Peyer's patch (tissue), 4 donors: ENCODE results near the gene P2RY12. TPM values are rescaled to one million over a fixed set of nuclear protein-coding genes. Genes with fewer than 3 reads are reported as not detected.

Experiments
- DNase-seq, 3 donors: peaks; one replicate each; pipeline ENCODE4 v3.0.0-alpha.2; 2017 to 2019
- H3K27ac ChIP-seq, 4 donors: fragments of 200-600 bp; sonication (generic); one replicate each; pipeline ENCODE4 v1.5.1; 2016 to 2019
- H3K27me3 ChIP-seq, 2 donors: fragments of 200-600 bp; sonication (generic); one replicate each; pipeline ENCODE4 v1.5.1; 2019
- H3K36me3 ChIP-seq, 3 donors: fragments of 200-600 bp; sonication (generic); one replicate each; pipeline ENCODE4 v1.5.1; 2016 to 2019
- H3K4me1 ChIP-seq, 4 donors: fragments of 200-600 bp; sonication (generic); one replicate each; pipeline ENCODE4 v1.5.1; 2016 to 2019
- H3K4me3 ChIP-seq, 4 donors: fragments of 200-600 bp; sonication (generic); 1 replicate in 3 of 4; 2 replicates in 1 of 4; pipeline ENCODE4 v1.5.1; 2016 to 2019; ENCODE audit warnings: mild to moderate bottlenecking in 1 of 4
- H3K9me3 ChIP-seq, 4 donors: fragments of 200-600 bp; sonication (generic); one replicate each; pipeline ENCODE4 v1.5.1; 2016 to 2019; ENCODE audit warnings: mild to moderate bottlenecking in 1 of 4
- POLR2A ChIP-seq, 2 donors: fragments of 450-650 bp; IDR thresholded peaks; one replicate each; pipeline ENCODE4 v1.5.1; 2017; ENCODE audit warnings: antibody characterized with exemption in 2 of 2, mild to moderate bottlenecking in 2 of 2, moderate library complexity in 2 of 2
- total RNA-seq, 4 donors: library from RNA; depleted of rRNA; stranded (reverse); fragments of >200 nt; gene quantifications; one replicate each; pipeline ENCODE4 v1.1.0, GENCODE V29; 2016
- TF ChIP-seq, protein P1 (sequence below), 6 experiments: fragments of 450-650 bp in 4 of 6; fragments of 200-600 bp in 2 of 6; sonication (generic) in 1 of 6; IDR thresholded peaks; one replicate each; pipeline ENCODE4 v1.5.1; 2017 to 2019; ENCODE audit warnings: antibody characterized with exemption in 6 of 6, mild to moderate bottlenecking in 3 of 6, moderate library complexity in 1 of 6

Gene P2RY12
- total RNA-seq, 4 donors from 2014 or later, result 1.7 to 3.3 TPM; not detected in 2

DNA sequence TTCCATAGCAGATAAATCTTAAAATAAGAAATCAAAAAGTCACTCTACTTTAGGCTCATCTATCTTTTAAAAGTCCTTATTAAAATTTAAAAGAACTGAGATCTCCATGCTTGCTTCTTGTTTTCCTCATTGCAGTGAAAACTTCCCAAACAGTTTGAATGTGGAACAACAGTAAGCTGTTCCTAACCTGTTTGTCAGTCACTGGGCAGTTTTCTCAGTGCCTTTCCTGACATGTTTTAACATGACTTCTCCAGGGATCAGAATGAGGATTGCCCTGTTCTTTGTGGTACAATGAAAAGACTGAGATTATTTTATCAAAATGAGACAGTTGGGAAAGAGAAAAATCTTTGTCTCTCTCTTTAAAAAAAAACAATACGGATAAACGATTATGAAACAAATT is 68.7 kb downstream of the P2RY12 start:
- no peaks in the 10 kb centered on the region for H3K4me1 ChIP-seq
- H3K4me3 ChIP-seq, result no peak overlapping the region
- no peaks in the 10 kb centered on the region for H3K27me3 ChIP-seq
- H3K36me3 ChIP-seq, result no peaks in the 10 kb centered on the region
- no peaks in the 10 kb centered on the region for H3K9me3 ChIP-seq
- no peak for DNase-seq
- H3K27ac ChIP-seq, result no peak overlapping the region
- TF ChIP-seq POLR2A (IDR thresholded peaks at IDR 0.05), result no peak
- TF ChIP-seq, protein P1, sequence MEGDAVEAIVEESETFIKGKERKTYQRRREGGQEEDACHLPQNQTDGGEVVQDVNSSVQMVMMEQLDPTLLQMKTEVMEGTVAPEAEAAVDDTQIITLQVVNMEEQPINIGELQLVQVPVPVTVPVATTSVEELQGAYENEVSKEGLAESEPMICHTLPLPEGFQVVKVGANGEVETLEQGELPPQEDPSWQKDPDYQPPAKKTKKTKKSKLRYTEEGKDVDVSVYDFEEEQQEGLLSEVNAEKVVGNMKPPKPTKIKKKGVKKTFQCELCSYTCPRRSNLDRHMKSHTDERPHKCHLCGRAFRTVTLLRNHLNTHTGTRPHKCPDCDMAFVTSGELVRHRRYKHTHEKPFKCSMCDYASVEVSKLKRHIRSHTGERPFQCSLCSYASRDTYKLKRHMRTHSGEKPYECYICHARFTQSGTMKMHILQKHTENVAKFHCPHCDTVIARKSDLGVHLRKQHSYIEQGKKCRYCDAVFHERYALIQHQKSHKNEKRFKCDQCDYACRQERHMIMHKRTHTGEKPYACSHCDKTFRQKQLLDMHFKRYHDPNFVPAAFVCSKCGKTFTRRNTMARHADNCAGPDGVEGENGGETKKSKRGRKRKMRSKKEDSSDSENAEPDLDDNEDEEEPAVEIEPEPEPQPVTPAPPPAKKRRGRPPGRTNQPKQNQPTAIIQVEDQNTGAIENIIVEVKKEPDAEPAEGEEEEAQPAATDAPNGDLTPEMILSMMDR (IDR thresholded peaks at IDR 0.05), result no peak

DNA sequence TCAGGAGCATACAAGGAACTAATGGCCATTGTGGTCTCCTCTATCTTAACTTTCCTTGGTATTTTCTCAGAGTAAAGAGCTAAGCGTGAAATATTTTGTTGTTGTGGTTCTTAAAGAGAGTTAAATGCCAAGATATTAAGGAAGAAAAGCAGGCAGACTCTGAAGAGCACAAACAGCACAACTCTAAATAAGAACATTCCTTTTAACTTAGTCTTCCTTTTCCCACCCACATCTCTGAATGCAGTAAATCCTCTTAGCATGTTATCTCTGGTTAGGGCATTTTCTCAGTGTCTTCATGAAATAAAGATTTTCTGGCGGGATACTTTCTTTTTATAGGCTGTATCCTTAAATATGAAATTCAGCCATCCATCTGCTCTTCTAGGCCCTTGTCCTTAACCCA is 69.4 kb downstream of the P2RY12 start:
- no peak for DNase-seq
- Histone ChIP-seq H3K36me3 (no peaks in the 10 kb centered on the region), H3K4me1 (no peaks in the 10 kb centered on the region), H3K27me3 (no peaks in the 10 kb centered on the region), H3K27ac (no peak overlapping the region), H3K4me3 (no peak overlapping the region), H3K9me3 (no peaks in the 10 kb centered on the region)
- TF ChIP-seq, protein P1 (IDR thresholded peaks at IDR 0.05), result no peak
- TF ChIP-seq POLR2A (IDR thresholded peaks at IDR 0.05), result no peak

DNA sequence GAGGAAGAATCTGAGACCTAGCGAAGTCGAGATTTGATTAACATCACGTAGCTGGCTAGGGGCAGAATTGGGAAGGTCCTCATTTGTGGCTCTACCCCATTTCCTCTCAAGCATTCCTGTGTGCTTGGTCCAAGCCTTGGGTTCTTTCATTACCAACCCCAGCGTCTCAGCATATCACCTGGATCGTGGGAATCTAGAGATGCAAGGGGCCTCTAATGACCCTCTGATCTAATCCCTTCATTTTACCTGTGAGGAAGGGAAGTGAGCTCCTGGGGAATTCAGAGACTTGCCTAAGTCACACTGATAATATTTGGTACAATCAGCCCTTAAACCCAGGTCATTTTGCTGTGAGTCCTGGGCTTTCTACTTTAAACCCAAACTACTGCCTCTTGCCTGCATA is 70.0 kb downstream of the P2RY12 start:
- H3K9me3 ChIP-seq, result no peaks in the 10 kb centered on the region
- TF ChIP-seq, protein P1 (IDR thresholded peaks at IDR 0.05), result no peak
- TF ChIP-seq POLR2A (IDR thresholded peaks at IDR 0.05), result no peak
- H3K27ac ChIP-seq, result no peak overlapping the region
- no peaks in the 10 kb centered on the region for H3K36me3 ChIP-seq
- H3K27me3 ChIP-seq, result no peaks in the 10 kb centered on the region
- no peaks in the 10 kb centered on the region for H3K4me1 ChIP-seq
- no peak for DNase-seq
- H3K4me3 ChIP-seq, result no peak overlapping the region

DNA sequence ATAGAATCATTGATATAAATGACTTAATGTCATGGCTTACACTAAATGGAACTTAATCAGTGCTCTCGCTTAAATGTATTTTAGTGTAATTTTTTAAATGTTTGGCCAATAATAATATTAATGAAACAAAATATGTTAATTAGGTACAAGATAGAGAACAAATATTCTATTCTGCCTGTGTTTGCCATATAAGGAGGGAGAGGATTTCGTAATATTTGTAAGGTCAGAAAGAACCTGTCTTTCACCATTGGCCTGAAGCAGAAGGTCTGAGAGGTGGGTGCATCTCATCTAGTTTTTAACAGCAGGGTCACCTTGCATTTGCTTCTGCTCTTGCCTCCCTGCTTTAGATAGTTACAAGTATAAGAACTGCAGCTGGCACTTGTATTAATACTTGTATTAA is 70.4 kb downstream of the P2RY12 start:
- Histone ChIP-seq H3K27ac (no peak overlapping the region), H3K27me3 (no peaks in the 10 kb centered on the region), H3K4me1 (no peaks in the 10 kb centered on the region), H3K4me3 (no peak overlapping the region), H3K36me3 (no peaks in the 10 kb centered on the region), H3K9me3 (no peaks in the 10 kb centered on the region)
- TF ChIP-seq, protein P1 (IDR thresholded peaks at IDR 0.05), result no peak
- TF ChIP-seq POLR2A (IDR thresholded peaks at IDR 0.05), result no peak
- DNase-seq, result no peak

DNA sequence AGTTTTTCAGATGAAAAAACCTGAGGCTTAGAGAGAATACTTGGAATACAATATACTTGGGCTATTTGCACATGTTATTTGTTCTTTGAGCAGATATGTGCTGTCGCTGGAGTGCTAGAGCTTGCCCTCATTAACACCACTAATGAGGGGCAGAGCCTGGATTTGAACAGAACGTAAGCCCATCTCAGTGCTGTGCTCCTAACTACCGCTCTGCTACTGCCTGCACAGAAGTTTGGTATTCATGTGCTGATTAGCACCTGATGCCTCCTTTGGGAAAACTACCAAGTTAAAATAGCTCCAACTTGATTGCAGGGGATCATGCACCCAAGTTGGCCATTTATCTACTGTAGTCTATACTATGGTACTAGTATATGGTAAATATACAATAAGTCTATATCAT is 71.6 kb downstream of the P2RY12 start:
- H3K4me3 ChIP-seq, result no peak overlapping the region

More for the DNA sequence above, 71.6 kb downstream of the P2RY12 start:
- Histone ChIP-seq H3K36me3 (no peaks in the 10 kb centered on the region), H3K27me3 (no peaks in the 10 kb centered on the region), H3K9me3 (no peaks in the 10 kb centered on the region), H3K4me1 (no peaks in the 10 kb centered on the region), H3K27ac (no peak overlapping the region)
- TF ChIP-seq, protein P1 (IDR thresholded peaks at IDR 0.05), result no peak
- TF ChIP-seq POLR2A (IDR thresholded peaks at IDR 0.05), result no peak
- no peak for DNase-seq
